NCI-H526 (cell line): Measurements from ENCODE around the gene CLIC1.

Source experiments
- DNase-seq, 2 experiments: peaks; one replicate each; lab custom pipeline; 2025; lab: John Stamatoyannopoulos, UW

CLIC1 gene

GRCh38 chr6:31736021-31736767, at the start of gene CLIC1:
TSS of gene CLIC1 (minus strand) at chr6:31736530. CDS start at chr6:31736300, 230 bp downstream.
- DNase-seq: peak; percentile 58 to 89

GRCh38 chr6:31785475-31785874, 49.1 kb upstream of the CLIC1 start:
- DNase-seq: no peak

GRCh38 chr6:31784098-31784925, 48.0 kb upstream of the CLIC1 start:
- DNase-seq: no peak

GRCh38 chr6:31782126-31782855, 46.0 kb upstream of the CLIC1 start:
- no peak for DNase-seq

GRCh38 chr6:31781244-31782125, 45.2 kb upstream of the CLIC1 start:
- no peak for DNase-seq

GRCh38 chr6:31780507-31781243, 44.3 kb upstream of the CLIC1 start:
- DNase-seq: no peak

- DNase-seq: no peak
Observed at GRCh38 chr6:31779908-31780307, 43.6 kb upstream of the CLIC1 start.

- no peak for DNase-seq
Observed at GRCh38 chr6:31778999-31779885, 42.9 kb upstream of the CLIC1 start.

- DNase-seq: no peak
Observed at GRCh38 chr6:31778193-31778592, 41.9 kb upstream of the CLIC1 start.

GRCh38 chr6:31777667-31778050, 41.3 kb upstream of the CLIC1 start:
- DNase-seq: no peak

- DNase-seq: peak in 1 of 2 experiments; percentile 61
Observed at GRCh38 chr6:31776989-31777666, 40.8 kb upstream of the CLIC1 start, which contains the start of gene VWA7. TSS of gene VWA7 (minus strand) at chr6:31777328. CDS start at chr6:31776779, 549 bp downstream.

- DNase-seq: peak in 1 of 2 experiments; percentile 61
Observed at GRCh38 chr6:31776485-31776988, 40.2 kb upstream of the CLIC1 start.

GRCh38 chr6:31775633-31776484, 39.5 kb upstream of the CLIC1 start:
- DNase-seq: no peak

GRCh38 chr6:31775184-31775583, 38.9 kb upstream of the CLIC1 start:
- DNase-seq: no peak

- DNase-seq: no peak
Observed at GRCh38 chr6:31771992-31772358, 35.6 kb upstream of the CLIC1 start.

GRCh38 chr6:31770860-31771259, 34.5 kb upstream of the CLIC1 start:
- no peak for DNase-seq

GRCh38 chr6:31769684-31770371, 33.5 kb upstream of the CLIC1 start:
- DNase-seq: peak in 1 of 2 experiments; percentile 55
